ENCODE data around the gene SHOC2. TPM values are rescaled to one million over a fixed set of nuclear protein-coding genes. Genes with fewer than 3 reads are reported as not detected.

Gene SHOC2
- total RNA-seq, 1 experiment from 2014 or later, result 23.7 TPM

DNA sequence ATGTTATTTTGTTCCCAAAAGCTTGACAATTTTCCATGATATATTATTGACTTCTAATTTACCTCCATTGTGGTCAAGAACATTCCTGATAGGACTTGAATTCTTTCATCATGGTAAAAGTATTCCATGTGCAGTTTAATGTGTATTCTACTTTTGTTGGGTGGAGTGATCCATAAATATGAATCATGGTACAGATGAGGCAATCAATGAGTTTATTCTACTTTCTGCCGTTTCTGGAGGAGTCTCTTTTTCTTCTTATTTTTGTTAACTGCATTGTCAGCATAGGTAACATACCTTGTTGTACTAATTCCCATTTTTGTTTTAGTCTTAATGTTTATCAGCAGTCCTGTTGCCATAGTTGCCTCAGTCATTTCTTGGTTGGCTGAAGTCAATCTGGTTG is 69.6 kb downstream of the SHOC2 start:
- no peak overlapping the region for H3K4me3 Mint-ChIP-seq
- H2BK120ac ChIP-seq (ENCODE audit: low read depth, low read length, poor library complexity, severe bottlenecking), result no peak overlapping the region
- H2AK5ac ChIP-seq (ENCODE audit: insufficient read length, low read length), result no peak overlapping the region
- H3K23me2 ChIP-seq (ENCODE audit: insufficient read length, low read depth, low read length, poor library complexity, severe bottlenecking), result no peaks in the 10 kb centered on the region
- H3K4ac ChIP-seq (ENCODE audit: low read depth, low read length), result no peak overlapping the region
- no peaks in the 10 kb centered on the region for H3K27me3 Mint-ChIP-seq (ENCODE audit: low read depth)
- no CpG with 5 or more reads among the region's 1 CpG for WGBS (ENCODE audit: extremely low coverage, insufficient read length, low lambda C conversion rate)
- H3K23ac ChIP-seq (ENCODE audit: insufficient read length, low read depth, low read length), result no peak overlapping the region
- no peak overlapping the region for H3K56ac ChIP-seq (ENCODE audit: insufficient read length, low read depth, low read length)
- DNase-seq, result no peak
- H3K4me1 ChIP-seq (ENCODE audit: insufficient read depth, low read length), result no peaks in the 10 kb centered on the region
- no peak overlapping the region for H2AFZ ChIP-seq (ENCODE audit: low read length)
- no peak overlapping the region for H3K9ac ChIP-seq (ENCODE audit: extremely low read depth, insufficient read length, low read length)
- H2BK20ac ChIP-seq (ENCODE audit: low read depth, low read length, poor library complexity, severe bottlenecking), result no peak overlapping the region
- H3K79me1 ChIP-seq (ENCODE audit: insufficient read depth, low read depth, low read length, poor library complexity, severe bottlenecking), result no peaks in the 10 kb centered on the region
- no peak overlapping the region for H2BK15ac ChIP-seq (ENCODE audit: low read depth, low read length)
- H3K4me1 Mint-ChIP-seq, result no peaks in the 10 kb centered on the region
- no peak overlapping the region for H4K5ac ChIP-seq (ENCODE audit: insufficient read length, low read depth, low read length)
- H3K9me3 Mint-ChIP-seq, result no peaks in the 10 kb centered on the region
- no peaks in the 10 kb centered on the region for H3K79me2 ChIP-seq (ENCODE audit: insufficient read depth, low read length)
- H3K27ac Mint-ChIP-seq, result no peak overlapping the region
- no peaks in the 10 kb centered on the region for H3K27me3 ChIP-seq (ENCODE audit: insufficient read depth, low read length)
- H4K20me1 ChIP-seq (ENCODE audit: control insufficient read depth, insufficient read depth, insufficient read length), result no peaks in the 10 kb centered on the region
- H3K9me3 ChIP-seq (ENCODE audit: control insufficient read depth, low read depth, low read length), result no peaks in the 10 kb centered on the region
- H4K8ac ChIP-seq (replicated peaks; ENCODE audit: insufficient read length, low read depth, low read length), result no peak overlapping the region
- no peak overlapping the region for H3T11ph ChIP-seq (ENCODE audit: low read length)
- no peak overlapping the region for H2BK12ac ChIP-seq (ENCODE audit: insufficient read length, low read depth, low read length)
- H3K36me3 Mint-ChIP-seq (ENCODE audit: insufficient read depth in 1 of 3, low read depth in 3 of 3), result peaks cover 13 to 17% (median 16%) of the 10 kb centered on the region in 3 experiments
- H3K4me2 ChIP-seq (ENCODE audit: insufficient read depth, insufficient read length, low read length), result no peak overlapping the region
- H3K27ac ChIP-seq (ENCODE audit: insufficient read length, low read depth, low read length), result no peak overlapping the region
- no peak overlapping the region for H3K14ac ChIP-seq (ENCODE audit: insufficient read depth, low read length)
- H4K91ac ChIP-seq (ENCODE audit: insufficient read length, low read depth, low read length), result no peak overlapping the region
- H2BK5ac ChIP-seq (ENCODE audit: insufficient read length, low read length), result no peak overlapping the region
- no peak overlapping the region for H3K18ac ChIP-seq (ENCODE audit: insufficient read length, low read depth, low read length)
- TF ChIP-seq, protein P1, sequence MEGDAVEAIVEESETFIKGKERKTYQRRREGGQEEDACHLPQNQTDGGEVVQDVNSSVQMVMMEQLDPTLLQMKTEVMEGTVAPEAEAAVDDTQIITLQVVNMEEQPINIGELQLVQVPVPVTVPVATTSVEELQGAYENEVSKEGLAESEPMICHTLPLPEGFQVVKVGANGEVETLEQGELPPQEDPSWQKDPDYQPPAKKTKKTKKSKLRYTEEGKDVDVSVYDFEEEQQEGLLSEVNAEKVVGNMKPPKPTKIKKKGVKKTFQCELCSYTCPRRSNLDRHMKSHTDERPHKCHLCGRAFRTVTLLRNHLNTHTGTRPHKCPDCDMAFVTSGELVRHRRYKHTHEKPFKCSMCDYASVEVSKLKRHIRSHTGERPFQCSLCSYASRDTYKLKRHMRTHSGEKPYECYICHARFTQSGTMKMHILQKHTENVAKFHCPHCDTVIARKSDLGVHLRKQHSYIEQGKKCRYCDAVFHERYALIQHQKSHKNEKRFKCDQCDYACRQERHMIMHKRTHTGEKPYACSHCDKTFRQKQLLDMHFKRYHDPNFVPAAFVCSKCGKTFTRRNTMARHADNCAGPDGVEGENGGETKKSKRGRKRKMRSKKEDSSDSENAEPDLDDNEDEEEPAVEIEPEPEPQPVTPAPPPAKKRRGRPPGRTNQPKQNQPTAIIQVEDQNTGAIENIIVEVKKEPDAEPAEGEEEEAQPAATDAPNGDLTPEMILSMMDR (conservative IDR thresholded peaks at IDR 0.05), result no peak
